A673 (cell line): ENCODE measurements around the gene CACNA1G. TPM values are rescaled to one million over a fixed set of nuclear protein-coding genes. Genes with fewer than 3 reads are reported as not detected.

ENCODE experiments used
- BruUV-seq: library from RNA; stranded (reverse); fragments of 400-500 nt; replicated peaks from 2 replicates; lab custom pipeline; 2021; lab: Mats Ljungman, UMichigan
- CTCF ChIA-PET: fragments of 300-600 bp; sonication (Branson Sonifier 250); formaldehyde crosslinking; loops from one replicate; lab custom pipeline; 2022; ENCODE audit warnings: antibody characterized with exemption; lab: Charles Lee
- POLR2A ChIA-PET: fragments of 300-600 bp; sonication (Branson Sonifier 250); formaldehyde crosslinking; loops from one replicate; lab custom pipeline; 2022; ENCODE audit warnings: antibody characterized with exemption; ENCODE audit not compliant: low non-redundant PET; lab: Charles Lee
- DNase-seq: peaks from one replicate; pipeline ENCODE4 v3.0.0-alpha.2; 2015; ENCODE audit warnings: low spot score
- H3K27ac ChIP-seq: fragments of 200-600 bp; sonication (generic); 2 replicates; pipeline ENCODE4 v1.5.1; 2016; ENCODE audit warnings: mixed run types, low read depth, mild to moderate bottlenecking, mixed read lengths, antibody characterized with exemption, low read length; ENCODE audit not compliant: poor library complexity, severe bottlenecking
- H3K27me3 ChIP-seq: fragments of 200-600 bp; sonication (generic); replicated peaks from 2 replicates; pipeline ENCODE4 v1.6.1; 2017; ENCODE audit warnings: mixed run types, low read depth, mild to moderate bottlenecking, mixed read lengths, antibody characterized with exemption, low read length; ENCODE audit not compliant: insufficient read depth, poor library complexity
- H3K36me3 ChIP-seq: fragments of 200-600 bp; sonication (generic); 2 replicates; pipeline ENCODE4 v1.6.1; 2016; ENCODE audit warnings: mixed run types, mild to moderate bottlenecking, mixed read lengths, antibody characterized with exemption, low read length; ENCODE audit not compliant: insufficient read depth, poor library complexity, severe bottlenecking
- H3K4me1 ChIP-seq: fragments of 200-600 bp; sonication (generic); 2 replicates; pipeline ENCODE4 v1.6.1; 2017; ENCODE audit warnings: mixed run types, mild to moderate bottlenecking, mixed read lengths, antibody characterized with exemption, low read length; ENCODE audit not compliant: insufficient read depth, poor library complexity, severe bottlenecking
- H3K4me3 ChIP-seq: fragments of 200-600 bp; sonication (generic); 2 replicates; pipeline ENCODE4 v1.5.1; 2016; ENCODE audit warnings: low read depth, mixed run types, mild to moderate bottlenecking, mixed read lengths, low read length; ENCODE audit not compliant: poor library complexity, severe bottlenecking
- H3K9me3 ChIP-seq: fragments of 200-600 bp; sonication (generic); 2 replicates; pipeline ENCODE4 v1.6.1; 2016; ENCODE audit warnings: mixed run types, low read depth, mild to moderate bottlenecking, mixed read lengths, antibody characterized with exemption, low read length; ENCODE audit not compliant: poor library complexity, severe bottlenecking
- EZH2 ChIP-seq: fragments of 200-600 bp; sonication (generic); IDR thresholded peaks from 2 replicates; pipeline ENCODE4 v1.6.1; 2017; ENCODE audit warnings: borderline replicate concordance, low read depth, mild to moderate bottlenecking, mixed read lengths, antibody characterized with exemption, low read length; ENCODE audit not compliant: poor library complexity, severe bottlenecking
- intact Hi-C: fragments of 100-400 bp; cut with micrococcal nuclease; formaldehyde crosslinking; loops from one replicate; pipeline ENCODE4 v1.10.0; 2022; ENCODE audit not compliant: unreplicated experiment
- total RNA-seq: library from RNA; stranded (reverse); gene quantifications from 2 replicates; pipeline ENCODE4 v1.2.3, GENCODE V29; 2021
- TF ChIP-seq, protein P1 (sequence below): fragments of 300-800, 200-600 bp; sonication (generic); conservative IDR thresholded peaks from 2 replicates; pipeline ENCODE4 v1.5.1; 2017; ENCODE audit warnings: low read depth, mild to moderate bottlenecking, antibody characterized with exemption, low read length, moderate library complexity, mixed read lengths

The CACNA1G gene
- total RNA-seq, 1 experiment from 2014 or later: 7.1 TPM

- ChIA-PET CTCF (no interaction called here), POLR2A (no interaction called here)
- Histone ChIP-seq H3K4me3 (no peak overlapping the region), H3K36me3 (no peaks in the 10 kb centered on the region), H3K4me1 (no peaks in the 10 kb centered on the region), H3K9me3 (no peaks in the 10 kb centered on the region), H3K27ac (no peak overlapping the region), H3K27me3 (no peaks in the 10 kb centered on the region)
- intact Hi-C loops: no loop called here
- BruUV-seq: no TSS peak
- DNase-seq: no peak
- TF ChIP-seq, protein P1, sequence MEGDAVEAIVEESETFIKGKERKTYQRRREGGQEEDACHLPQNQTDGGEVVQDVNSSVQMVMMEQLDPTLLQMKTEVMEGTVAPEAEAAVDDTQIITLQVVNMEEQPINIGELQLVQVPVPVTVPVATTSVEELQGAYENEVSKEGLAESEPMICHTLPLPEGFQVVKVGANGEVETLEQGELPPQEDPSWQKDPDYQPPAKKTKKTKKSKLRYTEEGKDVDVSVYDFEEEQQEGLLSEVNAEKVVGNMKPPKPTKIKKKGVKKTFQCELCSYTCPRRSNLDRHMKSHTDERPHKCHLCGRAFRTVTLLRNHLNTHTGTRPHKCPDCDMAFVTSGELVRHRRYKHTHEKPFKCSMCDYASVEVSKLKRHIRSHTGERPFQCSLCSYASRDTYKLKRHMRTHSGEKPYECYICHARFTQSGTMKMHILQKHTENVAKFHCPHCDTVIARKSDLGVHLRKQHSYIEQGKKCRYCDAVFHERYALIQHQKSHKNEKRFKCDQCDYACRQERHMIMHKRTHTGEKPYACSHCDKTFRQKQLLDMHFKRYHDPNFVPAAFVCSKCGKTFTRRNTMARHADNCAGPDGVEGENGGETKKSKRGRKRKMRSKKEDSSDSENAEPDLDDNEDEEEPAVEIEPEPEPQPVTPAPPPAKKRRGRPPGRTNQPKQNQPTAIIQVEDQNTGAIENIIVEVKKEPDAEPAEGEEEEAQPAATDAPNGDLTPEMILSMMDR: no peak
- TF ChIP-seq EZH2: no peak
These were observed 34.4 kb downstream of the CACNA1G start for GRCh38 chr17:50594892-50595291.

GRCh38 chr17:50596191-50597037 is 35.9 kb downstream of the CACNA1G start:
- Histone ChIP-seq H3K9me3 (no peaks in the 10 kb centered on the region), H3K27me3 (no peaks in the 10 kb centered on the region), H3K27ac (no peak overlapping the region), H3K4me1 (no peaks in the 10 kb centered on the region), H3K36me3 (no peaks in the 10 kb centered on the region), H3K4me3 (no peak overlapping the region)
- CTCF ChIA-PET: no interaction called here
- POLR2A ChIA-PET: no interaction called here
- no peak for DNase-seq
- intact Hi-C loops: no loop called here
- BruUV-seq: no TSS peak
- TF ChIP-seq, protein P1: 0 out of 2 replicates have a peak, but pooled peaks have one; percentile 19
- TF ChIP-seq EZH2: no peak

DNA sequence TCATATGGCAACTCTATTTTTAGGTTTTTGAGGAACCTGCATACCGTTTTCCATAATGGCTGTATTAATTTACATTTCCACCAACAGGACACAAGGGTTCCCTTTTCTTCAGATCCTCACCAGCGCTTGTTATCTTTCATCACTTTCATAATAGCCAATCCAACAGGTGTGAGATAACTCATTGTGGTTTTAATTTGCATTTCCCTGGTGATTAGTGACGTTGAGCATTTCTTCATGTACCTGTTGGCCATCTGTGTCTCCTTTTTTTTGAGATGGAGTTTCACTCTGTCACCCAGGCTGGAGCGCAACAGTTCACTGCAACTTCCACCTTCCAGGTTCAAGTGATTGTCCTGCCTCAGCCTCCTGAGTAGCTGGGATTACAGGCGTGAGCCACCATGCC is 38.0 kb downstream of the CACNA1G start:
- TF ChIP-seq, protein P1: no peak
- no peak for TF ChIP-seq EZH2
- ChIA-PET POLR2A (no interaction called here), CTCF (no interaction called here)
- H3K4me1 ChIP-seq: no peaks in the 10 kb centered on the region
- DNase-seq: no peak
- no peak overlapping the region for H3K4me3 ChIP-seq
- no TSS peak for BruUV-seq
- H3K9me3 ChIP-seq: no peaks in the 10 kb centered on the region
- intact Hi-C loops: no loop called here
- H3K27me3 ChIP-seq: no peaks in the 10 kb centered on the region
- no peaks in the 10 kb centered on the region for H3K36me3 ChIP-seq
- H3K27ac ChIP-seq: no peak overlapping the region
